Pancreas (tissue), 10 donors: ENCODE data around the gene MTUS2. TPM values are rescaled to one million over a fixed set of nuclear protein-coding genes. Genes with fewer than 3 reads are reported as not detected.

Source experiments
- ATAC-seq, 4 donors: fragments of 200-7000 bp; cut with Tn5 transposase; one replicate each; pipeline versions ENCODE4 v1.8.0 to v1.9.1; 2020; ENCODE audit warnings: mild to moderate bottlenecking in 4 of 4, moderate library complexity in 4 of 4
- DNase-seq, 6 donors: peaks; one replicate each; pipeline ENCODE4 v3.0.0-alpha.2; 2020
- FAIRE-seq: peaks from 2 replicates; lab custom pipeline; 2012; peaks lifted over from hg19 to GRCh38; lab: Jason Lieb, UNC
- H3K27ac ChIP-seq, 4 donors: fragments of 200-600 bp; sonication (generic); 1 replicate in 3 of 4; 2 replicates in 1 of 4; pipeline versions ENCODE4 v1.5.0 to v1.8.0; 2020
- H3K27me3 ChIP-seq, 4 donors: fragments of 200-600 bp; one replicate each; pipeline ENCODE4 v1.8.0; 2021
- H3K36me3 ChIP-seq, 3 donors: fragments of 200-600 bp; sonication (generic) in 1 of 3; one replicate each; pipeline versions ENCODE4 v1.5.0 to v1.8.0; 2020 to 2021
- H3K4me1 ChIP-seq, 3 donors: fragments of 200-600 bp; one replicate each; pipeline ENCODE4 v1.8.0; 2021
- H3K4me3 ChIP-seq, 4 donors: fragments of 200-600 bp; sonication (generic) in 2 of 4; one replicate each; pipeline versions ENCODE4 v1.5.0 to v1.8.0; 2020 to 2021
- H3K9me3 ChIP-seq, 4 donors: fragments of 200-600 bp; one replicate each; pipeline ENCODE4 v1.8.0; 2021
- WGBS, 2 donors: extraction: QIAGEN DNeasy Blood & Tissue Kit; methylation state at CpG; one replicate each; pipeline ENCODE4 v1.1.7; 2013; 5-methylcytosine and 5-hydroxymethylcytosine counted together
- intact Hi-C, 3 donors: fragments of 100-400 bp; cut with DNase I; formaldehyde crosslinking; loops; one replicate each; pipeline versions ENCODE4 v1.11.1 to v1.14.2; 2022
- polyA plus RNA-seq, 2 donors: library from polyadenylated mRNA; stranded (reverse); fragments of 200-250 nt; gene quantifications; one replicate each; pipeline ENCODE4 v1.2.3, GENCODE V29; 2013
- total RNA-seq, 6 donors: library from RNA; stranded (reverse); fragmentation: NEBNext Ultra II Directional in 4 of 6; extraction: Animal tissue kit (Norgen Biotek cat#: 25700) in 4 of 6; gene quantifications; one replicate each; pipeline versions ENCODE4 v1.2.1 to v1.2.4, GENCODE V29; 2021 to 2023
- TF ChIP-seq, protein P1 (sequence below), 4 donors: fragments of 200-600 bp; sonication (generic) in 3 of 4; IDR thresholded peaks; one replicate each; pipeline versions ENCODE4 v1.5.0 to v1.8.0; 2021; ENCODE audit warnings: antibody characterized with exemption in 4 of 4
- donor health status: healthy with polysubstance abuse.
- donor health status: DM: no; HTN: no; CAD: no; lungs with moderate emphysema.
- donor health status: DM: no; HTN: no; CAD: no.
- donor health status: control.
- donor health status: control.
- donor health status: Bipolar disorder and iron deficiency.
- donor health status: DM: yes; HTN: yes; CAD: no.
- donor health status: DM: no; HTN: no; CAD: no.
- donor health status: DM: no; HTN: no; CAD: no.
- donor health status: DM: yes; HTN: yes; CAD: no.

Gene MTUS2
- total and polyA plus RNA-seq, 8 donors, result 2.2 to 9.0 (median 4.8) TPM

DNA sequence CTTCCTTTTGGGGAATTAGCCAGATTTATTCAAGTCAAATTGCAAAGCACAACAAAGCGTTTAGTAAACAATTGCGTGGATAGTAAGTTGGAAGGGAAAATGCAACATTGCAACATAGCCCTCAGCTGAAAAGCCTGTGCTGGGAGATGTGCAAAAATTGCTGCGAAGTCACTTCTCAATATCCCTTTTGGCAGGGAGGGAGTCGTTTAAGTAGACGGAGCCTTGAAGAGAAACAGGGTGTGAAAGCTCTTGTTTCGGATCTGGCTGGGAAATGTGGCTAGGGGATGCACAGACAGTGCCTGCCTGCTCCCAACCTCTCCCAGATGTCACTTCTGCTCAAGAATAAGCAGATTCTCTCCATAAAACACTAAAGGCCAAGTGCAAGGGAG is 718.5 kb downstream of the MTUS2 start:
- H3K4me3 ChIP-seq, result no peak overlapping the region
- TF ChIP-seq, protein P1, sequence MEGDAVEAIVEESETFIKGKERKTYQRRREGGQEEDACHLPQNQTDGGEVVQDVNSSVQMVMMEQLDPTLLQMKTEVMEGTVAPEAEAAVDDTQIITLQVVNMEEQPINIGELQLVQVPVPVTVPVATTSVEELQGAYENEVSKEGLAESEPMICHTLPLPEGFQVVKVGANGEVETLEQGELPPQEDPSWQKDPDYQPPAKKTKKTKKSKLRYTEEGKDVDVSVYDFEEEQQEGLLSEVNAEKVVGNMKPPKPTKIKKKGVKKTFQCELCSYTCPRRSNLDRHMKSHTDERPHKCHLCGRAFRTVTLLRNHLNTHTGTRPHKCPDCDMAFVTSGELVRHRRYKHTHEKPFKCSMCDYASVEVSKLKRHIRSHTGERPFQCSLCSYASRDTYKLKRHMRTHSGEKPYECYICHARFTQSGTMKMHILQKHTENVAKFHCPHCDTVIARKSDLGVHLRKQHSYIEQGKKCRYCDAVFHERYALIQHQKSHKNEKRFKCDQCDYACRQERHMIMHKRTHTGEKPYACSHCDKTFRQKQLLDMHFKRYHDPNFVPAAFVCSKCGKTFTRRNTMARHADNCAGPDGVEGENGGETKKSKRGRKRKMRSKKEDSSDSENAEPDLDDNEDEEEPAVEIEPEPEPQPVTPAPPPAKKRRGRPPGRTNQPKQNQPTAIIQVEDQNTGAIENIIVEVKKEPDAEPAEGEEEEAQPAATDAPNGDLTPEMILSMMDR (IDR thresholded peaks at IDR 0.05), result no peak
- no peaks in the 10 kb centered on the region for H3K4me1 ChIP-seq
- no peaks in the 10 kb centered on the region for H3K27me3 ChIP-seq
- no peaks in the 10 kb centered on the region for H3K36me3 ChIP-seq
- FAIRE-seq (no peak), ATAC-seq (peak in 1 of 4 donors; percentile 24), DNase-seq (no peak)
- H3K27ac ChIP-seq, result no peak overlapping the region
- no peaks in the 10 kb centered on the region for H3K9me3 ChIP-seq
- intact Hi-C loops, result no loop called here
- WGBS, 2 donors, result 79 to 80% methylated on average over 6 of the region's 6 CpGs

DNA sequence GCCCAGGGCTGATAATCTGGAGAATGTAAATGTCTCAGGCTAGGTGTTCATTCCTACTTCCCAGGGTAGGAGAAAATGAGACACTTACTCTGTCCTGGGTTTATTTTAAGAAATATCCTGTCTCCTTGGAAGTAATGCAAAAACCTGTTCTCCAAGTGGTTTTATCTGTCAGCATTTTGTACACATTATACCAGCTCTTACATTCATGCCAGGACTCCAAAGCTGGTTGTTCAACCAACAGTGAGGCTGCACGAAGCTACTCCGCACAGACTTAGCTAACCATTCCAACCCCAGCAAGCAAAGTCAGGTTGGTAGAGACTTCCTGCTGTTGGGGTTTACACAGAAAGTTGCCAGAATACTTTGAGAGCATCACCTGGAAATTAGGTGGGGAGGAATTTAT is 719.7 kb downstream of the MTUS2 start:
- TF ChIP-seq, protein P1 (IDR thresholded peaks at IDR 0.05), result no peak
- Histone ChIP-seq H3K36me3 (no peaks in the 10 kb centered on the region), H3K27ac (no peak overlapping the region), H3K9me3 (no peaks in the 10 kb centered on the region), H3K4me3 (no peak overlapping the region), H3K27me3 (no peaks in the 10 kb centered on the region), H3K4me1 (no peaks in the 10 kb centered on the region)
- no peak for FAIRE-seq
- 33 to 55% methylated on average over 2 of the region's 2 CpGs for WGBS, 2 donors
- intact Hi-C loops, result no loop called here
- ATAC-seq, result peak in 2 of 4 donors; percentile 26 to 41
- no peak for DNase-seq

DNA sequence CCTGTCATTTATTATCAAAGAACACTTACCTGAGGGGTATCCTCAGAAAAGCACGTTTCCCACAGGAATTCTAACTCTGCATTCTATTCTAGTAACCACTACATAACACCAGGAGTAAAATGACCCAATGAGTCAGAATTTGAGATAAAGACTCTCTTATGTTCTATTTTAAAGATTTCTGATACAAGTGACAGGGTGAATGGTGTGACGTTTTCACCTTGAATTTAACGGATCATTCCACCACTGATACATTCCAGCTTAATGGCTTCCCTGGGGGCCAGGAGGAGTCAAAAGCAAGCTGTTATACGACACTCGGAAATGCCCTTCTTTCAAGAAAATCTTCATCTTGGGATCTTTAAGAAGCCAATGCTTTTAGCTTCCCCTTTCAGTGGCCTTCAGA is 720.2 kb downstream of the MTUS2 start:
- FAIRE-seq (no peak), ATAC-seq (no peak), DNase-seq (no peak)
- no peaks in the 10 kb centered on the region for H3K36me3 ChIP-seq
- intact Hi-C loops, result no loop called here
- H3K27ac ChIP-seq, result no peak overlapping the region
- H3K4me3 ChIP-seq, result no peak overlapping the region
- no peaks in the 10 kb centered on the region for H3K27me3 ChIP-seq
- TF ChIP-seq, protein P1 (IDR thresholded peaks at IDR 0.05), result no peak
- no peaks in the 10 kb centered on the region for H3K4me1 ChIP-seq
- 75 to 82% methylated on average over 5 of the region's 5 CpGs for WGBS, 2 donors
- H3K9me3 ChIP-seq, result no peaks in the 10 kb centered on the region

DNA sequence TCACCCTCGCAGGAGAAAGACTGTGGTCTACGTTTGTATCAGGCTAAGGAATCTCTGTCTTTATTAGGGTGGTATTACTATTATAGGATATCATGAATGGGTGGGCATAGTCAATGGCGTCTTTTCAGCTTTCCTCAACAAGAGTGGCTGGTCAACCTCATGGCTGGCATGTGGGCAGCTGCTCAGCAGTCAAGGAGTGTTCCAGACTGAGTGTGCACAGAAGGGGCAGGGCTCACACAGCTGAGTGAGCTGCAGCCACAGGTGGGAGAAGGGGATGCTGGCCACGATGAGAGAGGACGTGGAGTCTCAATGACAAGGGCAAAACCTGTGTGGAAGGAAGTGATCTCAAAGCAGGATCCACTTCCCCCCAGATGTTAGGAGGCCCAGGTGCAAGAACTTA is 720.7 kb downstream of the MTUS2 start:
- Histone ChIP-seq H3K27me3 (no peaks in the 10 kb centered on the region), H3K36me3 (no peaks in the 10 kb centered on the region), H3K4me3 (no peak overlapping the region), H3K4me1 (no peaks in the 10 kb centered on the region), H3K27ac (no peak overlapping the region), H3K9me3 (no peaks in the 10 kb centered on the region)
- DNase-seq (no peak), ATAC-seq (no peak), FAIRE-seq (no peak)
- TF ChIP-seq, protein P1 (IDR thresholded peaks at IDR 0.05), result no peak
- 85 to 94% methylated on average over 5 of the region's 5 CpGs for WGBS, 2 donors
- intact Hi-C loops, result no loop called here

- TF ChIP-seq, protein P1 (IDR thresholded peaks at IDR 0.05), result no peak
- Histone ChIP-seq H3K9me3 (no peaks in the 10 kb centered on the region), H3K4me1 (no peaks in the 10 kb centered on the region), H3K36me3 (no peaks in the 10 kb centered on the region), H3K27ac (no peak overlapping the region), H3K27me3 (no peaks in the 10 kb centered on the region), H3K4me3 (no peak overlapping the region)
- intact Hi-C loops, result no loop called here
- ATAC-seq (no peak), DNase-seq (no peak), FAIRE-seq (no peak)
- 95 to 99% methylated on average over 4 of the region's 4 CpGs for WGBS, 2 donors
Measured at GRCh38 chr13:29541400-29541799, 721.3 kb downstream of the MTUS2 start.
